MM.1S (cell line): ENCODE results near the gene CLIC5.

Experiments used
- CTCF ChIP-seq: fragments of 300-600 bp; sonication (generic); IDR thresholded peaks from 2 replicates; pipeline ENCODE4 v1.5.1; 2016; ENCODE audit warnings: antibody characterized with exemption, low read length, mixed read lengths
- EZH2 ChIP-seq: fragments of 300-600 bp; sonication (generic); optimal IDR thresholded peaks from 2 replicates; pipeline ENCODE3; 2017; ENCODE audit warnings: low read depth, mild to moderate bottlenecking, antibody characterized with exemption, low read length, mixed read lengths
- EZH2phosphoT487 ChIP-seq: fragments of 300-600 bp; sonication (generic); IDR thresholded peaks from 2 replicates; pipeline ENCODE4 v1.6.1; 2018; ENCODE audit warnings: antibody characterized with exemption, low read length

GRCh38 chr6:45946887-45947286 lies 68.8 kb downstream of the CLIC5 start:
- TF ChIP-seq CTCF = no peak
- no peak for TF ChIP-seq EZH2
- TF ChIP-seq EZH2phosphoT487 = no peak
